Sigmoid colon (tissue), 7 donors: ENCODE data around the gene FGD3. TPM values are rescaled to one million over a fixed set of nuclear protein-coding genes. Genes with fewer than 3 reads are reported as not detected.
A peak's percentile ranks its signal among the peaks of the same experiment; 100 is the strongest.

ENCODE experiments used
- DNase-seq: peaks from one replicate; pipeline ENCODE4 v3.0.0-alpha.2; 2019
- H3K27ac ChIP-seq, 4 donors: fragments of 200-600 bp; sonication (generic); one replicate each; pipeline ENCODE4 v1.5.1; 2016 to 2019; ENCODE audit warnings: mild to moderate bottlenecking in 1 of 4
- H3K27me3 ChIP-seq, 3 donors: fragments of 200-600 bp; sonication (generic); one replicate each; pipeline ENCODE4 v1.5.1; 2019; ENCODE audit warnings: mild to moderate bottlenecking in 1 of 3
- H3K36me3 ChIP-seq, 4 donors: fragments of 200-600 bp; sonication (generic); one replicate each; pipeline ENCODE4 v1.5.1; 2016 to 2019
- H3K4me1 ChIP-seq, 4 donors: fragments of 200-600 bp; sonication (generic); one replicate each; pipeline ENCODE4 v1.5.1; 2017 to 2019
- H3K4me3 ChIP-seq, 4 donors: fragments of 200-600 bp; sonication (generic); one replicate each; pipeline ENCODE4 v1.5.1; 2017 to 2019; ENCODE audit warnings: mild to moderate bottlenecking in 2 of 4, moderate library complexity in 1 of 4
- H3K9me3 ChIP-seq, 4 donors: fragments of 200-600 bp in 3 of 4; sonication (generic) in 3 of 4; one replicate each; pipeline versions ENCODE4 v1.5.1 to v1.6.1; 2013 to 2019
- CTCF ChIP-seq, 4 experiments: fragments of 450-650 bp in 3 of 4; fragments of 200-600 bp in 1 of 4; IDR thresholded peaks; one replicate each; pipeline ENCODE4 v1.5.1; 2016 to 2019; ENCODE audit warnings: antibody characterized with exemption in 4 of 4, mild to moderate bottlenecking in 3 of 4, moderate library complexity in 2 of 4
- EP300 ChIP-seq, 4 donors: sonication (generic); formaldehyde crosslinking; IDR thresholded peaks; one replicate each; pipeline ENCODE4 v1.6.1; 2017; ENCODE audit warnings: antibody characterized with exemption in 4 of 4
- POLR2A ChIP-seq, 2 donors: fragments of 450-650 bp; IDR thresholded peaks; one replicate each; pipeline ENCODE4 v1.6.1; 2016; ENCODE audit warnings: antibody characterized with exemption in 2 of 2, mild to moderate bottlenecking in 2 of 2, moderate library complexity in 2 of 2
- POLR2AphosphoS5 ChIP-seq, 4 donors: sonication (generic); formaldehyde crosslinking; IDR thresholded peaks; one replicate each; pipeline ENCODE4 v1.6.1; 2017; ENCODE audit warnings: antibody characterized with exemption in 4 of 4
- WGBS, 2 donors: extraction: QIAGEN DNeasy Blood & Tissue Kit; methylation state at CpG; one replicate each; pipeline ENCODE4 v1.1.7; 2013; 5-methylcytosine and 5-hydroxymethylcytosine counted together
- intact Hi-C: fragments of 100-400 bp; cut with DNase I; formaldehyde crosslinking; loops from one replicate; pipeline ENCODE4 v1.15.1; 2023
- polyA plus RNA-seq, 3 donors: library from polyadenylated mRNA; stranded (reverse); fragments of 200-250 nt; gene quantifications; one replicate each; pipeline ENCODE4 v1.2.3, GENCODE V29; 2013
- total RNA-seq, 4 donors: library from RNA; depleted of rRNA; stranded (reverse); fragments of >200 nt; gene quantifications; one replicate each; pipeline ENCODE4 v1.1.0, GENCODE V29; 2016
- donor health status: healthy with polysubstance abuse.
- donor health status: Bipolar disorder and iron deficiency.
- donor health status: healthy.

The FGD3 gene
- total and polyA plus RNA-seq, 7 donors = 1.8 to 18.0 (median 3.7) TPM

GRCh38 chr9:93057042-93057702 lies 109.8 kb downstream of the FGD3 start:
- TF ChIP-seq CTCF (IDR thresholded peaks at IDR 0.05) = no peak
- TF ChIP-seq POLR2A (IDR thresholded peaks at IDR 0.05) = no peak
- no peak for TF ChIP-seq EP300 (IDR thresholded peaks at IDR 0.05)
- no peak for TF ChIP-seq POLR2AphosphoS5 (IDR thresholded peaks at IDR 0.05)
- no peaks in the 10 kb centered on the region for H3K9me3 ChIP-seq
- no peak overlapping the region for H3K4me3 ChIP-seq
- H3K36me3 ChIP-seq = no peaks in the 10 kb centered on the region
- H3K27ac ChIP-seq = no peak overlapping the region
- WGBS, 2 donors = 82 to 86% methylated on average over 8 of the region's 8 CpGs
- H3K27me3 ChIP-seq = no peaks in the 10 kb centered on the region
- H3K4me1 ChIP-seq = peaks cover 0 to 36% (median 23%) of the 10 kb centered on the region in 4 donors
- intact Hi-C loops = no loop called here
- no peak for DNase-seq

GRCh38 chr9:93057703-93058354 lies 110.5 kb downstream of the FGD3 start:
- Histone ChIP-seq H3K4me1 (peaks cover 0 to 36% (median 23%) of the 10 kb centered on the region in 4 donors), H3K4me3 (peak overlapping the region in 2 of 4 donors; percentile 46 to 60)

GRCh38 chr9:93058355-93059010 lies 111.2 kb downstream of the FGD3 start, which contains the start of gene SUSD3:
Gene SUSD3, plus strand, starts transcription at chr9:93058701. Its CDS starts 42 bp downstream, at chr9:93058743.
- 1% methylated on average over 55 of the region's 55 CpGs for WGBS, 2 donors
- peak within 1 kb of the TSS in 3 of 4 donors; percentile 18 to 52 (median 42) for H3K27ac ChIP-seq
- peaks cover 0 to 36% (median 23%) of the 10 kb centered on the region in 4 donors for H3K4me1 ChIP-seq
- intact Hi-C loops = no loop called here
- TF ChIP-seq POLR2AphosphoS5 (IDR thresholded peaks at IDR 0.05) = no peak
- no peak for TF ChIP-seq CTCF (IDR thresholded peaks at IDR 0.05)
- TF ChIP-seq EP300 (IDR thresholded peaks at IDR 0.05) = no peak
- TF ChIP-seq POLR2A (IDR thresholded peaks at IDR 0.05) = no peak
- H3K36me3 ChIP-seq = no peaks in the 10 kb centered on the region
- peak; percentile 83 for DNase-seq
- peak within 1 kb of the TSS; percentile 36 to 60 (median 50) for H3K4me3 ChIP-seq
- no peaks in the 10 kb centered on the region for H3K9me3 ChIP-seq
- H3K27me3 ChIP-seq = no peaks in the 10 kb centered on the region

More at GRCh38 chr9:93057703-93058354, 110.5 kb downstream of the FGD3 start:
- Histone ChIP-seq H3K27ac (peak overlapping the region in 3 of 4 donors; percentile 18 to 52 (median 42)), H3K9me3 (no peaks in the 10 kb centered on the region), H3K36me3 (no peaks in the 10 kb centered on the region), H3K27me3 (no peaks in the 10 kb centered on the region)
- TF ChIP-seq CTCF (IDR thresholded peaks at IDR 0.05) (no peak), POLR2A (IDR thresholded peaks at IDR 0.05) (no peak), POLR2AphosphoS5 (IDR thresholded peaks at IDR 0.05) (no peak), EP300 (IDR thresholded peaks at IDR 0.05) (no peak)
- no peak for DNase-seq
- intact Hi-C loops = no loop called here
- 56% methylated on average over 14 of the region's 14 CpGs for WGBS, 2 donors

- intact Hi-C loops = no loop called here
- Histone ChIP-seq H3K27me3 (no peaks in the 10 kb centered on the region), H3K4me3 (peak overlapping the region; percentile 36 to 60 (median 50)), H3K36me3 (no peaks in the 10 kb centered on the region), H3K4me1 (peaks cover 0 to 36% (median 23%) of the 10 kb centered on the region in 4 donors), H3K27ac (peak overlapping the region; percentile 12 to 52 (median 30)), H3K9me3 (no peaks in the 10 kb centered on the region)
- TF ChIP-seq EP300 (IDR thresholded peaks at IDR 0.05) = no peak
- TF ChIP-seq CTCF (IDR thresholded peaks at IDR 0.05) = no peak
- TF ChIP-seq POLR2AphosphoS5 (IDR thresholded peaks at IDR 0.05) = no peak
- no peak for TF ChIP-seq POLR2A (IDR thresholded peaks at IDR 0.05)
- no peak for DNase-seq
- 15 to 18% methylated on average over 53 of the region's 53 CpGs for WGBS, 2 donors
Measured at GRCh38 chr9:93059011-93059714, 111.8 kb downstream of the FGD3 start.
